NCI-H774 (cell line): ENCODE data around the gene PUS10.
"Not testable (repeated sequence)": the region's sequence is repeated elsewhere in the genome, so short reads cannot be mapped to it uniquely, and the experiment has no call there.

Source experiments
- DNase-seq: peaks from one replicate; lab custom pipeline; 2025; lab: John Stamatoyannopoulos, UW

Gene PUS10, protein sequence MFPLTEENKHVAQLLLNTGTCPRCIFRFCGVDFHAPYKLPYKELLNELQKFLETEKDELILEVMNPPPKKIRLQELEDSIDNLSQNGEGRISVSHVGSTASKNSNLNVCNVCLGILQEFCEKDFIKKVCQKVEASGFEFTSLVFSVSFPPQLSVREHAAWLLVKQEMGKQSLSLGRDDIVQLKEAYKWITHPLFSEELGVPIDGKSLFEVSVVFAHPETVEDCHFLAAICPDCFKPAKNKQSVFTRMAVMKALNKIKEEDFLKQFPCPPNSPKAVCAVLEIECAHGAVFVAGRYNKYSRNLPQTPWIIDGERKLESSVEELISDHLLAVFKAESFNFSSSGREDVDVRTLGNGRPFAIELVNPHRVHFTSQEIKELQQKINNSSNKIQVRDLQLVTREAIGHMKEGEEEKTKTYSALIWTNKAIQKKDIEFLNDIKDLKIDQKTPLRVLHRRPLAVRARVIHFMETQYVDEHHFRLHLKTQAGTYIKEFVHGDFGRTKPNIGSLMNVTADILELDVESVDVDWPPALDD

DNA sequence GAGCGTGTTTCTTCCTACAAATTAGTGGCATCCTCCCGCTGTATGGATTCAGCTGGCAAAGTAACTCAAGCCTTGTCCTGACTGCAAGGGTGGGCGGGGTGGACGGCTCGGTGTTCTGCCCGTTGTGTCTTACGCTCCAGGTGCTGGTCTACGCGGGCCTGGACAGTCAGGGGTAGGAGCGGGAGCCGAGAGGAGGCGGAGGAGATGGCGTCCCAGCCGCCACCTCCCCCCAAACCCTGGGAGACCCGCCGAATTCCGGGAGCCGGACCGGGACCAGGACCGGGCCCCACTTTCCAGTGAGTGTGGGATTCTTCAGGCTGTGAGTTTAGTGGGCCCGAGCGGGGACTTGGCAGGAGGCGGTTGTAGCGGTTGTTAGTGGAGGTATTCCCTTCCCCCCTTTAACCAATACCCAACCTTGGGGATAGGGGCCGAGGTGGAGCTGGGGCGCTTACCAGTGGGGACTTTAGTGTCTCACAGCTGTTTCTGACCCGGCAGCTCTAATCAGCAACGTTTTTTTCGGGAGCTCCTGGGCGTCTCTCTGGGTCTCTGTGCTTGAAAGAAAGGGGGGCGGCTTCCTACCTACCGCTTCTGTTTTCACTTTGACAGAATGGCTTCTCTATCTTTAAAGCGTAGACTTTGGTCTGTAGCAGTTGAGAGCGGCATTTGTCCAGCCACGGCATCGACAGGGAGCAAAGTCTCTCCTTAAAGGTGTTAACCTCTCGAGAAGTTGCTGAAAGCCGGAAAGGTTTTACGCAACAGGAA lies at the start of gene PUS10, which contains the start of gene PEX13:
Gene PUS10, minus strand, starts transcription at position 700 of the 762 bp plus-strand sequence. CDS start 6,365 bp downstream, outside the sequence.
Gene PEX13, plus strand, starts transcription at position 165 of the 762 bp plus-strand sequence. Its CDS starts 40 bp downstream, at position 205.
- DNase-seq, result peak; percentile 59

GRCh38 chr2:61065714-61066709 lies 48.0 kb upstream of the PUS10 start, which contains the start of gene SANBR:
Gene SANBR, plus strand, starts transcription at chr2:61065871. Its CDS starts 4,480 bp downstream, at chr2:61070351.
- DNase-seq, result peak; percentile 92

- no peak for DNase-seq
These were observed 41.3 kb upstream of the PUS10 start for GRCh38 chr2:61059382-61059781.

DNA sequence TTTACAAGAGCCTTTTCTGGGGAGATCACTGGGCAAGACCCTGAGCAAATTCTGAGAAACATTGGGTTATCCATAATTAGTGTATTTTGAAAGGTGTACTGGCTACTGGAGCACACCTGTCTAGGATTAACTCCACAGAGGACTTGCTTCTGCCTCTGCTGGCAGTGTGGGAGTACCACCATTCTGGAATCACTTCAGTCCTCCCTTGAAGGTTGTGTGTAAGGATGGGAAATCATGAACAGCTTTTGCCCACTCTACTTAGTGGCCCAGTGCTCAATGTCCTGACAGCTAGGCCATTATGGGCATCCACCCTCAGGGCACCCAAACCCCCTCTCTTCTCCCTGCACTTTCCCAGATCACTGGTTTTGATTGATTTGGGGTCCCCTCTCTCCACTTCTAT lies 39.5 kb upstream of the PUS10 start:
- DNase-seq, result no peak

DNA sequence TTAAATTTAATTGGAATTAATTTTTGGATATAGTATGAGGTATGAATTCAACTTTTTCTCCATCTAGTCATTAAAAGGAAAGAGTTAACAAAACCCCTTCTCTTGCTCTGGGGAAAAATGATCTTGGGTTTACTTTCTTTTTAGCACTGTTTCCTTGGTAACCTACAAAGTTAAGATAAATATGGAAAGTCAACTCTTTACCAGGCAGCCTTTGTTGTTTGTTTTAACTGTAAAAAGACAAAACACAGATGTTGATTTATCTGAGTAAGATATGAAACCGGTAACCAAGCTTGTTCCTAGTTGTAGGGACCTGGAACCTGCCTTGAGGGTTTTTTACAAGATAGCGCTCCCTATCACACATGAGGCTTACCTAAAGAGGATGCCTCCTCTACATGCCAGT lies 37.5 kb upstream of the PUS10 start:
- DNase-seq, result no peak

GRCh38 chr2:61045999-61046398 lies 27.9 kb upstream of the PUS10 start:
- DNase-seq, result no peak

DNA sequence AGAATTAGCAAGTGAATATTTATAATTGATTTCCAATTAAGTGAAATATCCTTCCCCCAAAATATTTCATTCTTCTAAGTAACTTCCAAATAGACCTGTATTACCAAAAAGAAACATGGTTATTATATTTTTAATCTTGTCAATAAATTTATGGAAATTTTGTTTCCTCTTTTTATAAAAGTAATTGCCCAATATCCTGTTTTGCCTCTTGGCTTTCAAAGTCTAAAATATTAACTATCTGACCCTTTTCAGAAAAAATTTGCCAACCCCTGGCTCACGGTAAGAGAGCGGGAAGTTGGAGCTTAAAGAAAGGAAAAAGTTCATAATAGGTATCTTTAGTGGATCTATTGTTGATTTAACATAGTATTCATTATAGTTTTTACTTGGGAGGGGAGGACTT lies 27.2 kb upstream of the PUS10 start:
- DNase-seq, result no peak

DNA sequence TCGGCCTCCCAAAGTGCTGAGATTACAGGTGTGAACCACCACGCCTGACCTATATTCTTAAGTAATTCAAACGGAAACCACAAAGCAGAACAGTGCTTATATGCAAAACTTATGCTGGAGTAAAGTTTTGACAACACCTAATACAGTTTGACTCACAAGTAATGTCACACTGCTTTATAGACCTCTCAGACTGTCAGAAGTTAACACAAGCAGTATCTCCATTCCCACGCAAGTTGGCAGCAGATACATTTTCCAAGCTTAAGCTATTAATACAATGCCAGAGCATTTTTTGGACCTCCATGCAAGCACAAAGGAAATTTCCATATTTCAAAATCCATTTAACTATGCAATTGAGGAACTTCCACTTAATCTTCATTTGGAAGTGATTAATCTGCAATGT lies 26.6 kb upstream of the PUS10 start:
- no peak for DNase-seq

- no peak for DNase-seq
These were observed 24.8 kb upstream of the PUS10 start for GRCh38 chr2:61042807-61043206.

GRCh38 chr2:61036643-61037042 lies 18.6 kb upstream of the PUS10 start:
- DNase-seq, result not testable (repeated sequence)

- not testable (repeated sequence) for DNase-seq
These were observed 16.5 kb upstream of the PUS10 start for GRCh38 chr2:61034592-61034991.

DNA sequence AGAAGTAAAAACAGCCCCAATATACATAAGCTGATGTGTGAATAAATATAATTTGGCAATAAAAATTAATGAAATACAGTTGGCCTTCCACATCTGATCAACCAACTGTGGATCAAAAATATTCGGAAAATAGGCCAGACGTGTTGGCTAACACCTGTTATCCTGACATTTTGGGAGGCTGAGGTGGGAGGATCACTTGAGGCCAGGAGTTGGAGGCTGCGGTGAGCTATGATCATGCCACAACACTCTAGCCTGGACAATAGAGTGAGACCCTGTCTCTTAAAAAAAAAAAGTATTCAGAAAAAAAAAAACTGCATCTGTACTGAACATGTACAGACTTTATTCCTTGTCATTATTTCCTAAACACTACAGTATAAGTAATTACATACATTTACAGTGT lies 11.5 kb upstream of the PUS10 start:
- no peak for DNase-seq

GRCh38 chr2:61023670-61024069 lies 5.6 kb upstream of the PUS10 start:
- DNase-seq, result no peak

GRCh38 chr2:61021228-61021660 lies 3.2 kb upstream of the PUS10 start:
- no peak for DNase-seq

DNA sequence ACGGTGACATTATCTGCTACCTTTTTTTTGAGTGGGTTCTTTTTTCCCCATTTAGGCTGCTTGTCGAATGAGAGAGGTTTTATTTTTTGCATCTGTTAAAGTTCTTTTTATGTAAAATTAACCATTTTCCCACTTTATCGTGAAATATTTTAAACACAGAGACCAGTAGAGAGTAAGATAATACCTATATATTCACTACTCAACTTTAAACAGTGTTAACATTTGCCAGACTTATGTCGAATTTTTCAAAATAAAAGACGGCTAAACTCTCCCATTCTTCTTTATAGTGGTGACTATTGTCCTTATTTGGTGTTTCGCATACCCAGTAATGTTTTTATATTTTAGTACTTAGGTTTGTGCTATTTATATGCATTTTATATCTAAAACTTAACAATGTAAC lies 743 bp upstream of the PUS10 start:
- no peak for DNase-seq

DNA sequence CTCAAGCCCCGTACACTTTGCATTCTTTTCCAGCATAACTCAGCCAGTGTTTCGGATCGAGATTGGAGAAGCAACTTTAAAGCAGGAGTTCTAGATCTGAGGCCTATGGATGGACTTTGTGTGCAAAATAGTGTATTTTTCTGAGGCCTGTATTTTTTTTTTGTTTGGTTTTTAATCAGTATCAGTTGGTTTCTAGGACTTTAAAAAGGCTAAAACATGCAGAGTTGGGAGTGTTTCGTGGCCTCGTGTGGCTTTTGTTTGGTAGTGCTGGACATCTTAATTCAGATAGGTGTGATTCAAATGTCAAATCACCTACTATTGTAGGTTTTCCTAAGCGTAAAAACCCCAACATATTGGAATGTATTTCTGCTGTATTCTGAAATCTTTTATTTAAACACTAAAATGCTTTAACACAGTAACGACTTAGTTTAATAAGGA lies 282 bp upstream of the PUS10 start:
- DNase-seq, result no peak

DNA sequence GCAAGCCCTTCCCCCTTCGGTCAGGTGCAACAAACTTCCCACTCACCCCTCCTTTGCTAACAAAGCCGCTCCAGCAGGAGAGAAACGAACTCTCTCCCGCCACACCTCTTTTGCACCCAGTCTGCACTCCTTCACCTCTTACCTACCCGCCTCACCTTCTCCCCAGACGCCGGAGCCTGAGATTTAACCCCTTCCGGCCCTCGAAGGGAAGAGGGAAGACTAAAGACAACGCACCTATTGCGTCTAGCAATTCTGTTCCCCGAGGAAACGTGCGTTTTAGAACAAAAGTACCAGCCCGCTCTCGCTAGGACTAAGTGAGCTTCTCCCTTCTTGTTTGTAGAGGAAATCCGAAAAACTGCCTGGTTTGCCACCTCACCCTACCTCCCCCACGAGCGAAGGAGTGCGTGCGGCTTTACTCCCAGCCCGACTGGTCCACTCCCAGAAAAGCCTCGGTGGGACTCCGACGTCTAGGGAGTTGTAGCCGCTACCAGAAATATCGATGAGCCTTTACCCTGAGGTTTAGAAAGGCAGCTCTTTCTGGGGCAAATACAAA lies 976 bp downstream of the PUS10 start:
- DNase-seq, result peak; percentile 59

- DNase-seq, result no peak
These were observed 1.6 kb downstream of the PUS10 start for GRCh38 chr2:61016392-61017002.

GRCh38 chr2:61015976-61016375 lies 2.1 kb downstream of the PUS10 start:
- DNase-seq, result no peak

DNA sequence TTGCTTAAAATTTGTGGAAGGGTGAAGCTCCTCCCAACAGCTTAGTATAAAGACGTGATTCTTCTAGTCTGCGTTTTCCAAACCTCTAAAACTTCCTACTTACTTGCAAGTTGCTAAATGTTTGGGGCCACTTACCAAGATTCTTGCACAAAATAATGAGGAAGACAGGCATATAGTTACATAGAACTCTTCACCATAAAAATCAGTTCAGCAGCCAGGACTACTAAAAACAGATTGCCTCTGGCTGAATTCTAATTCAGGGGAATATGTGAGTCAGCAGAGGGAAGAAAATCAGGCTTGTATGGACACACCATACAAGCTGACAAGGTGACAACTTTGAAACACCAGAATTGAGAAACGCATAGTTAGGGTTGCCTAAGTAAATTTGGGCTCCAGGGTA lies 3.3 kb downstream of the PUS10 start:
- no peak for DNase-seq

- DNase-seq, result no peak
These were observed 4.7 kb downstream of the PUS10 start for GRCh38 chr2:61013382-61013781.
